Lower lobe of right lung (tissue), 2 donors: ENCODE results near the gene ARL13A. TPM values are rescaled to one million over a fixed set of nuclear protein-coding genes. Genes with fewer than 3 reads are reported as not detected.

ENCODE experiments used
- ATAC-seq, 2 donors: fragments of 200-7000 bp; cut with Tn5 transposase; one replicate each; pipeline ENCODE4 v1.9.1; 2020 to 2022; ENCODE audit warnings: mild to moderate bottlenecking in 2 of 2, moderate library complexity in 2 of 2
- DNase-seq: peaks from one replicate; pipeline ENCODE4 v3.0.0-alpha.2; 2020
- H3K27ac ChIP-seq: fragments of 200-600 bp; one replicate; pipeline ENCODE4 v1.8.0; 2022
- H3K27me3 ChIP-seq: fragments of 200-600 bp; one replicate; pipeline ENCODE4 v1.8.0; 2022; ENCODE audit warnings: low read depth
- H3K36me3 ChIP-seq: fragments of 200-600 bp; one replicate; pipeline ENCODE4 v1.8.0; 2022; ENCODE audit warnings: mild to moderate bottlenecking
- H3K4me1 ChIP-seq: fragments of 200-600 bp; one replicate; pipeline ENCODE4 v1.8.0; 2022
- H3K4me3 ChIP-seq: fragments of 200-600 bp; one replicate; pipeline ENCODE4 v1.8.0; 2022; ENCODE audit warnings: mild to moderate bottlenecking
- H3K9me3 ChIP-seq: fragments of 200-600 bp; one replicate; pipeline ENCODE4 v1.8.0; 2022
- intact Hi-C: fragments of 100-400 bp; cut with DNase I; formaldehyde crosslinking; loops from one replicate; pipeline ENCODE4 v1.11.0; 2022
- total RNA-seq: library from RNA; stranded (reverse); fragmentation: NEBNext Ultra II Directional; extraction: Animal tissue kit (Norgen Biotek cat#: 25700); gene quantifications from one replicate; pipeline ENCODE4 v1.2.1, GENCODE V29; 2021
- TF ChIP-seq, protein P1 (sequence below): fragments of 200-600 bp; IDR thresholded peaks from one replicate; pipeline ENCODE4 v1.8.0; 2022; ENCODE audit warnings: antibody characterized with exemption, mild to moderate bottlenecking
- donor health status: DM: no; HTN: yes; CAD: no; lungs with severe emphysema.

The ARL13A gene
- total RNA-seq, 1 donor from 2014 or later = not detected

- TF ChIP-seq, protein P1, sequence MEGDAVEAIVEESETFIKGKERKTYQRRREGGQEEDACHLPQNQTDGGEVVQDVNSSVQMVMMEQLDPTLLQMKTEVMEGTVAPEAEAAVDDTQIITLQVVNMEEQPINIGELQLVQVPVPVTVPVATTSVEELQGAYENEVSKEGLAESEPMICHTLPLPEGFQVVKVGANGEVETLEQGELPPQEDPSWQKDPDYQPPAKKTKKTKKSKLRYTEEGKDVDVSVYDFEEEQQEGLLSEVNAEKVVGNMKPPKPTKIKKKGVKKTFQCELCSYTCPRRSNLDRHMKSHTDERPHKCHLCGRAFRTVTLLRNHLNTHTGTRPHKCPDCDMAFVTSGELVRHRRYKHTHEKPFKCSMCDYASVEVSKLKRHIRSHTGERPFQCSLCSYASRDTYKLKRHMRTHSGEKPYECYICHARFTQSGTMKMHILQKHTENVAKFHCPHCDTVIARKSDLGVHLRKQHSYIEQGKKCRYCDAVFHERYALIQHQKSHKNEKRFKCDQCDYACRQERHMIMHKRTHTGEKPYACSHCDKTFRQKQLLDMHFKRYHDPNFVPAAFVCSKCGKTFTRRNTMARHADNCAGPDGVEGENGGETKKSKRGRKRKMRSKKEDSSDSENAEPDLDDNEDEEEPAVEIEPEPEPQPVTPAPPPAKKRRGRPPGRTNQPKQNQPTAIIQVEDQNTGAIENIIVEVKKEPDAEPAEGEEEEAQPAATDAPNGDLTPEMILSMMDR = no peak
- no peaks in the 10 kb centered on the region for H3K4me1 ChIP-seq
- no peaks in the 10 kb centered on the region for H3K27me3 ChIP-seq
- H3K4me3 ChIP-seq = no peak overlapping the region
- intact Hi-C loops = no loop called here
- ATAC-seq (no peak), DNase-seq (no peak)
- H3K9me3 ChIP-seq = no peaks in the 10 kb centered on the region
- H3K36me3 ChIP-seq = no peaks in the 10 kb centered on the region
- no peak overlapping the region for H3K27ac ChIP-seq
Measured at GRCh38 chrX:100931925-100932285, 37.6 kb upstream of the ARL13A start.

GRCh38 chrX:100935767-100936166 lies 33.7 kb upstream of the ARL13A start:
- intact Hi-C loops = no loop called here
- H3K4me1 ChIP-seq = no peaks in the 10 kb centered on the region
- TF ChIP-seq, protein P1 = no peak
- H3K36me3 ChIP-seq = no peaks in the 10 kb centered on the region
- DNase-seq = no peak
- H3K9me3 ChIP-seq = no peaks in the 10 kb centered on the region
- H3K27ac ChIP-seq = no peak overlapping the region
- H3K27me3 ChIP-seq = no peaks in the 10 kb centered on the region
- no peak overlapping the region for H3K4me3 ChIP-seq
- no peak for ATAC-seq

DNA sequence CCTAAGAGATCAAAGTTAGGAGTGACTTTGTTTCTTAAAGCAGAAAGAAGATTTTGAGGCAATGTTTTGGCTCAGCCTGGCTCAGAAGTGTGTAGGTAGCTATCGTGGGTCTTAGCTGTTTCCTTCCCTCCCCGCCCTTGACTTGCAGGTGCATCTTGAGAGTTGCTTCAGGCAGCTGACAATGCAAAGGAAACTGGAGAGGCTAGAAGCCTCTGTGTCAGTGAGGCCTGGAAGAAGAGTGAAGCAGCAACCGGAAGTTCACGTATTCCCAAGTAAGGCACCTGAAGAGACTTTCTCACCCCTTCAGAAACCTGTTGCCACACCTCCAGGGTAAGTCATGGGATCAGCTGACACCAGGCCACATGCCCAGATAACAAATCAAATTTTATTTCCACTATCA lies 30.2 kb upstream of the ARL13A start:
- no peak overlapping the region for H3K27ac ChIP-seq
- H3K4me3 ChIP-seq = no peak overlapping the region
- H3K4me1 ChIP-seq = no peaks in the 10 kb centered on the region
- intact Hi-C loops = no loop called here
- no peaks in the 10 kb centered on the region for H3K9me3 ChIP-seq
- H3K36me3 ChIP-seq = no peaks in the 10 kb centered on the region
- DNase-seq (no peak), ATAC-seq (no peak)
- TF ChIP-seq, protein P1 = no peak
- no peaks in the 10 kb centered on the region for H3K27me3 ChIP-seq

GRCh38 chrX:100944601-100945000 lies 24.9 kb upstream of the ARL13A start:
- no peak for DNase-seq
- Histone ChIP-seq H3K9me3 (no peaks in the 10 kb centered on the region), H3K4me3 (no peak overlapping the region), H3K27me3 (no peaks in the 10 kb centered on the region), H3K36me3 (no peaks in the 10 kb centered on the region), H3K4me1 (no peaks in the 10 kb centered on the region), H3K27ac (no peak overlapping the region)
- intact Hi-C loops = no loop called here
- ATAC-seq = no peak
- TF ChIP-seq, protein P1 = no peak

DNA sequence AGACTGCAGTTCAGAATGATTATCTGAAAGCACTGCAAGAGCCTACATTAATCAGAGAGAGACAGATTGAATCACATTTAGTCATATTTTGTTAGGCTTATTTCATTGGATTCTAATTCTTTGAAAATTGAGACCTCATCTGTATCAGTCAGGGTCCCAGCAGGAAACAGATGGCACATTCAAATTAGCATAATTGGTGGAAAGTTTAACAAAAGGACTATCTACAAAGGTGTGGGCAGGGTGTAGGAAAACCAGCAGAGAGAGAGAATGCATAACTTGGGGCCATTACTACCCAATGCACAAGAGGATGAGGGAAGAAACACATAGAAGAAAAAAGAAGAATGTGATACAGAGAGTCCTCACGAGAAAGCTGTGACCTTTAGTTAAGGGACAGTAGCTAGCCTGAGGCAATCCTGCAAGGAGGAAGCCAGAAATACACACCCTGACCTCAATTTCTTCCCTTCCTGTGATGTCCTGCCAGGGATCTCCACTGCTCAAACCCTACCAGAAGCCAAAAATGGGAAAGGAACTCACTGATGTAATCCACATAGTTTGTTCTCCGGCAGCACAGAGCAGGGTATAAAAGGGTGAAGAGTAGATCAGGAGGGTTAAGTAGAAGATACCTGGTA lies 23.1 kb upstream of the ARL13A start:
- TF ChIP-seq, protein P1 = no peak
- ATAC-seq (no peak), DNase-seq (no peak)
- Histone ChIP-seq H3K9me3 (no peaks in the 10 kb centered on the region), H3K27ac (no peak overlapping the region), H3K4me3 (no peak overlapping the region), H3K36me3 (no peaks in the 10 kb centered on the region), H3K27me3 (no peaks in the 10 kb centered on the region), H3K4me1 (no peaks in the 10 kb centered on the region)
- intact Hi-C loops = no loop called here

GRCh38 chrX:100948557-100948956 lies 21.0 kb upstream of the ARL13A start:
- no peak for ATAC-seq

More at GRCh38 chrX:100948557-100948956, 21.0 kb upstream of the ARL13A start:
- DNase-seq = no peak
- intact Hi-C loops = no loop called here
- Histone ChIP-seq H3K27me3 (no peaks in the 10 kb centered on the region), H3K36me3 (no peaks in the 10 kb centered on the region), H3K4me1 (no peaks in the 10 kb centered on the region), H3K9me3 (no peaks in the 10 kb centered on the region), H3K4me3 (no peak overlapping the region), H3K27ac (no peak overlapping the region)
- TF ChIP-seq, protein P1 = no peak
